MG63 (cell line): ENCODE measurements around the gene PURA. TPM values are rescaled to one million over a fixed set of nuclear protein-coding genes. Genes with fewer than 3 reads are reported as not detected.

Source experiments
- DNase-seq: peaks from one replicate; pipeline ENCODE4 v3.0.0-alpha.2; 2020
- H3K27me3 ChIP-seq: fragments of 250-450 bp; sonication (Bioruptor Pico); 2 replicates; pipeline ENCODE4 v1.5.1; 2020; ENCODE audit warnings: mild to moderate bottlenecking, moderate library complexity
- H3K36me3 ChIP-seq: fragments of 250-450 bp; sonication (Bioruptor Pico); 2 replicates; pipeline ENCODE4 v1.5.1; 2020; ENCODE audit warnings: mild to moderate bottlenecking, moderate library complexity
- H3K4me3 ChIP-seq: fragments of 250-450 bp; sonication (Bioruptor Pico); 2 replicates; pipeline ENCODE4 v1.5.1; 2020; ENCODE audit warnings: mild to moderate bottlenecking, moderate library complexity
- H3K9me3 ChIP-seq: fragments of 250-450 bp; sonication (Bioruptor Pico); 2 replicates; pipeline ENCODE4 v1.5.1; 2020; ENCODE audit warnings: mild to moderate bottlenecking, moderate library complexity
- total RNA-seq: library from RNA; depleted of rRNA; stranded (reverse); fragments of >200 nt; shearing (Covaris generic); gene quantifications from 2 replicates; pipeline ENCODE4 v1.2.3, GENCODE V29; 2014; ENCODE audit warnings: low replicate concordance

PURA gene
- total RNA-seq, 1 experiment from 2014 or later = 6.9 TPM

DNA sequence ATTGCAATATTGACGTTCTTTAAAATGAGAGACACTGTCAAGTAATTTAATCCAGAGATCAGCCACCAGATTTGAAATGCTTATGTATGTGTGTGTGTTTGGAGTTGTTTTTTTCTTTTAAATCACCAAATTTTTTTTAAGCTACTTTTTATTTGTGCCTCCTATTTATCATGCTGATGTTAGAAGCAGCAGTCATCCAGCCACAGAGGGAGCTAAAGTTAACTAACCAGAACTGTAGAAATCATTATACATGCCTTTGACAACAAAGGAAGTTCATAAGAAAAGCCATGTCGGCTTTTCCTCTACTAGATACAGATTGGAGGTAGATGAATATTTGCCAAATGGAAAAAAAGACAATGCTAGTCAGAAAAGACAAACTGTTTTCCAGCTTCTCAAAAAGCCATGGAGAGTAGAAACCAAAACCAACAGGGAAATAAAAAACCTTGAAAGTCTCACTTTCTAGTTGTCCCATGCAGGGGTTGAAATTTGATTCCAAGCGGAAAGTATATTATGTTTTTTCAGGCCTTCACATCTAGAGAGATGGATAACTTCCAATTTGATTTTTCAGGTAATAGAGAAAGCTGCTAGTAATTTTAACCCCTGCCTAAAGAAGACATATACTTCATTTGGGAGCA is 4.5 kb downstream of the PURA start:
- Histone ChIP-seq H3K36me3 (peaks cover 14% of the 10 kb centered on the region; the same call in 1 of the 2 replicates), H3K4me3 (no peak overlapping the region), H3K27me3 (no peaks in the 10 kb centered on the region), H3K9me3 (no peaks in the 10 kb centered on the region)
- DNase-seq = no peak

DNA sequence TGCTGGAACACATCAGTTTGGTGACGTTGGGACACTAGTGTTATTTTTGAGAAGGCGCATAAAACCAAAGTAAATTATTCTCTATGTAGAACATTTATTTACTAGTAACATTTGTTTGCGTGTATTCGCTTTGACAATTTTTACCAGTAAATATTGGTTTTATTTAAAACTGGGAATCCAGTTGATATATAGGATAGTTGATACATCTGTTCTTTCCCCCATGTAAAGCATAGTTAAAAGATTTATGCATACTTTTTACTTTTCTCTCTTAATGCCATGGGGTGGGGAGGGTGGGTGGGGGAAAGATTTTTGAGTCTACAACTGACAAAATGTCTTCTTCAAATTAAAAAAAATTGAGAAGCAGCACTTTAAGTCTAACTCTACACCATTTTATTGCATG is 11.7 kb downstream of the PURA start, which contains the start of gene IGIP:
Gene IGIP, plus strand, starts transcription at position 301 of the 400 bp plus-strand sequence. CDS start 2,540 bp downstream, outside the sequence.
- H3K4me3 ChIP-seq = no peak within 1 kb of the TSS
- H3K27me3 ChIP-seq = no peaks in the 10 kb centered on the region
- H3K9me3 ChIP-seq = no peaks in the 10 kb centered on the region
- DNase-seq = no peak
- H3K36me3 ChIP-seq = no peaks in the 10 kb centered on the region

DNA sequence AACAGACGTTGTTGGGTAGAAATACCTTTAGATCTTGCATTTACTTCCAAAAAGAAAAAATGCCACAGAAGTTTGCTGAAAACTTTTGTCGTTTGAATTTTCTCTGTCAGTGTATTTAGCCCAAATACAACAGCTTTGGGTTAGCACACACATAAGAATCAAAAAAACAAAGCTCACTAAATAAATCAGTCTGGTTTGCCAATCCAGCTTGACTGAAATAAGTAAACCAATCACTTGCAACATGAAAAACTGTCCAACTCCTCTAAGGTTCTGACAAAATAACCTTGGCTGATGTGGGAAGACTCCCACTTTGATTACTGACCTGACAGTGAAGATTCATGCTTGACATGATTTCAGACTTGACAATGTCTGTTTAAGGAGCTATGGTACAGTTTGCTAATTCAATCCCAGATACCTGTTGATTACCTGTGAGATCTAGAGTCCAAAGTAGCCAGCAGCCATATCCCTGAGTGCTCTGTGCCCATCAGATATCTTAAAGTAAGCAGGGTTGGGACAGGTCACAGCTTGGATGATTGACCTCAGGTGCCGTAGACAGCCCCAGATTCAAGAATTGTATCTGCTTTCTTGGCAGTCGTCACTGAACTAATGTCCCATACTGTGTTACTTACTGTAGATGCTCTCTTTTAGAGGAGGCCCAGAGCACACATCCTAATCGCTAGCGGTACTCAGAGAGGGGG is 12.6 kb downstream of the PURA start:
- H3K4me3 ChIP-seq = no peak overlapping the region
- no peaks in the 10 kb centered on the region for H3K36me3 ChIP-seq
- no peak for DNase-seq

DNA sequence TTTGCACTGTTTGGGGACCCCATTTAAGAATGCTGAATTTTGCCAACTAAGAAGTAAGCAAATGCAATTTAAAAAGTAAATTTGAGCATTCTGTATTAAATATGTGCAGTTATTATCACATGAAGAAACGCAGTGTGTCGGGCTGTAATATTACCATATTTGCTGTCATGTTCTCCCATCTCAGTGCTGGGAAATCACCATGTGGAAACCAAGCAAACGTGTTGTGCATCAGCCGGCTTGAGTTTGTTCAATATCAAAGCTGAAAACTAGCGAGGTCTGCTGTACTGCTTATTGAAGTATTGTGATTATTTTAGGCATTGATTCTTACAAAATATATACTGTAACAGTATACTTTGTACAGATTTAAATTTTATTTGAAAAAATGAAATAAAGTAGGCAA is 14.5 kb downstream of the PURA start:
- Histone ChIP-seq H3K36me3 (no peaks in the 10 kb centered on the region), H3K27me3 (no peaks in the 10 kb centered on the region), H3K9me3 (no peaks in the 10 kb centered on the region), H3K4me3 (no peak overlapping the region)
- DNase-seq = no peak

More for the DNA sequence above, 12.6 kb downstream of the PURA start:
- Histone ChIP-seq H3K27me3 (no peaks in the 10 kb centered on the region), H3K9me3 (no peaks in the 10 kb centered on the region)

DNA sequence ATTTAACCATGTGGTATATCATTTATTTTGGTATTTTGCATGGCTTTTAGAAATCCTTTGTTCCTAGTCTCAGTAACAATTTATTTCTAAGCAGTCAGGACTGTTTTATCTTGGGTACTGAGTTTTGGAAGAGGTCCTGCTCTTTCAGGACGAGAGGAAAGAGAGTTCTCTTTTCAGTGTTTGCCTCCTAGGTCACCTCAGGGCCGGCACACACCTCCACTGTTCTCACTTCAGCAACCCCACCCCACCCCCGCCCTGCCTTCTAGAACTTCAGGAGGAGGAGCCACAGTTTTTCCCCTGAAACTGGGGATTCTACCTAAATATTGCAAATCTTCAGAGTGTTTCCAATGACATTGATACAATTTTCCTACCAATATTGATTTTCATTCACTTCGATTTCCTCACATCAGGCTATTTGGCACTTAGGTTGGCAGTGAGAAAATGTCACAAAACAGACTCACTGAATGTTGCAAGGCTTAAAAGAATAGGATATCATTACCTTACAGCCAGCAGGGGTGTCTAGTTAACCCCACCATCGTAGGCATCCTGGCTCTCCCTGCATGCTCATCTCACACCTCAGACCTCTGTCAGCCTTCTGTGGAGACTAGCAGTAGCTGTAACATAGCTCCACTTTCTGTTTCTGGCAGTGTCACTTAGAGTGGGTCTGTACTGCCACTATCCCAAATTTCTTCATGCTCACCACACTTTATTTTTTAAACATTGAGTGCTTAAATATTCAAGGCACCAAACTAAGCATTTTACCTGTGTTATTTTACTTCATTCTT is 17.2 kb downstream of the PURA start:
- Histone ChIP-seq H3K27me3 (no peaks in the 10 kb centered on the region), H3K36me3 (no peaks in the 10 kb centered on the region), H3K9me3 (no peaks in the 10 kb centered on the region), H3K4me3 (no peak overlapping the region)
- no peak for DNase-seq

DNA sequence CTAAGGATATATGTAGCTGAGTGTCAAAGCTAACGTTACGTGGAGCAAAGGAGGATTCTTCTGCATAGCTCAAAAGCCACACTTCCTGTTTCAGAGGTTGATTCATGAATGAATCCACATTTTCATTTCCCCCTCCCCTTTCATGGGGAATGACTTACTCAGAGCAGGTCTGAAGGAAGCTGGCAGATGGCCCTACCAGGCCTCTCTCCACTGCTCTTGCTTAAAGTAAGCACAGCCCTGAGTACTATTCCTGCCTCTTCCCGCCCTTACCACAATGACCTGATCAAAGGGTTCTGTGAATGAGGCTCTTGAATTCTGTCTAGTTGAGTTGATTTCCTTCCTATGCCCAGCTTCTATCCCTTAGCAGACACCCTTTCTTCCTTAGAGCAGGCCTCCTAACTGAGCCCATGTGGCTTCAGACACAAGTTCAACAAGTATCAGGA is 18.1 kb downstream of the PURA start:
- H3K27me3 ChIP-seq = no peaks in the 10 kb centered on the region
- peak; percentile 95 for DNase-seq
- no peak overlapping the region for H3K4me3 ChIP-seq
- no peaks in the 10 kb centered on the region for H3K36me3 ChIP-seq
- no peaks in the 10 kb centered on the region for H3K9me3 ChIP-seq

DNA sequence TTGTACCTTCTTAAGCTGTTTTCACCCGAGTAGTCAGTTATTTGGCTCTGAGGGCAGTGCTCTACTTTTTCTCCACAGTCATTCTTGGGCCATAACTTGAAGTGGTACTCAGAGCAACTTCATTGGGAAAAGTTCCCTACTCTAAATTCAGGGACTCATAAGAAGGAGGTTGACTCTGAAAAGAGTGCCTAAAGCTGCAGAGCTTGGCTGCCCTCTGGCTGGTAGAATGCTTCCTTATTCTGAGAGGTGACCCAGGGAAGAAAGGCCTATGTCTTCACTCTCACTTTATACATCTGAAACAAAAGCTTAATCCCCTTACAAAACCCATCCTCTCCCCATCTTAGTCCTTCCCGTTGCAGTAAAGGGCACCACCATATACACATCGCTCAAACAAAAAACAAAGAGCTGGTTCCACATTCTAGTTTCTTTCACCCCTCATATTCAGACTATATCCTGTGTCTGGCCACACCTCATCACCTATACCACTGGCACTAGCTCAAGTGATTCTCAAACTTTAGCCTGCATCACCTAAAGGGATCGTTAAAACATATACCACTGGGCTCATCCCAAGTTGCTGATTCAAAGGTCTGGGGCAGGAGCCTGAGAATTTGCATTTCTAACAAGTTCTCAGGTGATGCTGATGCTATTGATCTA is 19.7 kb downstream of the PURA start:
- H3K9me3 ChIP-seq = no peaks in the 10 kb centered on the region
- DNase-seq = no peak
- H3K4me3 ChIP-seq = no peak overlapping the region
- H3K27me3 ChIP-seq = no peaks in the 10 kb centered on the region
- H3K36me3 ChIP-seq = no peaks in the 10 kb centered on the region

DNA sequence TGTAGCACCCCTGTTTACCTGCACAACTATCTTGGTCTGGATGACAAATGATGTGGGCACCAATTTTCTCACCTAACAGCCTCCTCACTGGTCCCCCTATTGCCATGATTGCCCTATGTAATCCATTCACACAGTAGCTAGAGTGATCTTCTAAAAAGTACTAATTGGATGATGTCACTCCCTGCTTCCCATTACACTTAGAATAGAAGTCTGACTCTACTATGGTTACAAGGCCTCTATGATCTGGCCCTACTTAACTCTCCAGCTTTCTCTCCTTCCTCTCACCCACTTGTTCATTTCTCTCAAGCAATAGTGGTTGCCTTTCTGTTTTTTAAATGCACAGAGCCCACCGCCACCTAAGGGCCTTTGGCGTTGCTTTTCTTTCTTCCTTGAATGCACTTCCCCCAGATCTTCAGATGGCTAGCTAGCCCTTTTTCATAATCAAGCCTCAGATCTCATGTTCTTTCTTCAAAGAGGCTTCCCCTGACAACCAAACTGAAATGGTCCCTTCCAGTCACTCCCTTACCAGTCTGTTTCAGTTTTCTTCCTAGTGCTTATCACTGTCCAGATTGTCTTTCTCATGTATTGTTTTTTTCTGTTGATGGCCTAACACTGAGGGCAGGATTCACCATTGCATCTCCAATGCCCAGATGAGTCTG is 20.5 kb downstream of the PURA start:
- no peaks in the 10 kb centered on the region for H3K27me3 ChIP-seq
- no peak overlapping the region for H3K4me3 ChIP-seq
- no peaks in the 10 kb centered on the region for H3K36me3 ChIP-seq
- no peaks in the 10 kb centered on the region for H3K9me3 ChIP-seq
- no peak for DNase-seq

DNA sequence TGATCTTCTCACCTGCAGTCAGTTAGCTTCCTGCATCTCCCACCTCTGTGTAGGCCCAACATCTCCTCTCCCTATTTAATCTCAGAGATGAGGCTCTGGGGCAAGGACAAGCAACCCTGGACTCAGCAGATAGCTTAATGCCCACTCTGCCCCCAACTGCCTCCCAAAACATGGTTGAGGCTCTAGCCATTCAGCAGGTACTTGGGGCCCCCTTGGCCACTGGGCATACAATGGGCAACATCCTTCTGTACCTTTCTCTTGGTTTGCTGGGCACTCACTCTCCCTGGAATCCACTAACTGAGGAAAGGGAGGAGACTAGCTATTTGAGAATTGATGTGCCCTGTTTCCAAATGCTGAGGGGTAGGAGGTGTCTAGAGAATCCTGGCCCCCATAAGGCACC is 21.2 kb downstream of the PURA start:
- Histone ChIP-seq H3K4me3 (no peak overlapping the region), H3K36me3 (no peaks in the 10 kb centered on the region), H3K9me3 (no peaks in the 10 kb centered on the region), H3K27me3 (no peaks in the 10 kb centered on the region)
- no peak for DNase-seq

DNA sequence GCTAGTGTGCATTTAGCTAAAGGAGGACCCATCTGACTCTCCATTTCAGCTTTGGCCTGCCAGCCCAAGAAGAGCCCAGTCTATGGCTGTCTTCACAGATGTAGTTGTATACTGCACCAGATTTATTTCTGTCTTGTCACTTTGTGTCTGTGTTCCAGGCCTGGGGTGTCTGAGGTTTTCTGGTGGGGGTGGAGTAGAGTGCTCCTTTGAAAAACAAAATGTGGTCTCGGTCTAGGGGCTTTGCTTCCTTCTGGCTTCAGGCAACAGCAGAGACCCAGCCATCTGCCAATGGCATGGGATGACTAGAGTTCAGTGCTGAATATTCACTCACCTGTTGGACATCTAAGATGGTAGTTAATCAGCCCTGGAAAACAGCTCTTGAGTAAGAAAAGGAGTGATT is 22.7 kb downstream of the PURA start:
- H3K4me3 ChIP-seq = no peak overlapping the region
- no peak for DNase-seq

DNA sequence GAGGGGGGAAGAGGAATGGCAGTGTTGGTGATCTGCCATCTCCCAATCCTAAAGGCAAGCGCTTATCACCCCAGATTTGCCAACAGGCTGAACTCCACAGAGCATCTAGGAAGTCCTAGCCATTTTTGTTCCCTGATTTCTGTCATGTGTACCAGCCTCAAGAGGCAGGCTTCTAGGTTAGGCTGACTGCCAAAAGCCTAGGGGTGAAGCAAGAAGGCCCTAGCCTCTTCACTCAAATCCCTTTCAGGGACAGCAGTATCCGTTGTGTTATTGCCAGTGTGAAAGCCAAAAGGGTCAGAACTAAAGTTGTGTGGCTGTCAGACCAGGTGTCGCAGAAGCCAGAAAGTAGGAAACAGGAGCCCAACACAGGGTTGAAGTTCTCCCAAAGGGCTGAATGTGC is 26.5 kb downstream of the PURA start:
- H3K9me3 ChIP-seq = no peaks in the 10 kb centered on the region
- no peak for DNase-seq
- H3K4me3 ChIP-seq = no peak overlapping the region
- no peaks in the 10 kb centered on the region for H3K27me3 ChIP-seq
- H3K36me3 ChIP-seq = no peaks in the 10 kb centered on the region

More for the DNA sequence above, 22.7 kb downstream of the PURA start:
- Histone ChIP-seq H3K9me3 (no peaks in the 10 kb centered on the region), H3K27me3 (no peaks in the 10 kb centered on the region), H3K36me3 (no peaks in the 10 kb centered on the region)

DNA sequence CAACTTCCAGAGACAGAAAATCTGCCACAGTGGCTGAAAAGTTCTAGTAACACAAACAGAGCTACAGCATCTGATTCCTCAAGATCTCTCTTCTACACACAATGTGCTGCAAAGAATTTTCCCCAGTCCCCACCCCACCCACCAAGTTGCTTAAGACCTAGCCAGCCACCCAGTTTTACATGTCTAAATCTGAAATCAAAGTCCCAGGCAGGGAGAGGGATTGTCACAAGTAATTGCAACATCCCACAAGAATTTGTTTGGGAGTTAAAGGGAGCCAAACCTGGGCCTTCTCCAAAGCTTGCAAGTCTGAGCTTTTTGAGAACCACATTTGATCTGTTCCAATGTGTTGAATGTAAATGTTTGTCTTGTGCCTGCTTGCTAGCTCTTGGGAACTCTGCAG is 27.3 kb downstream of the PURA start:
- DNase-seq = no peak

DNA sequence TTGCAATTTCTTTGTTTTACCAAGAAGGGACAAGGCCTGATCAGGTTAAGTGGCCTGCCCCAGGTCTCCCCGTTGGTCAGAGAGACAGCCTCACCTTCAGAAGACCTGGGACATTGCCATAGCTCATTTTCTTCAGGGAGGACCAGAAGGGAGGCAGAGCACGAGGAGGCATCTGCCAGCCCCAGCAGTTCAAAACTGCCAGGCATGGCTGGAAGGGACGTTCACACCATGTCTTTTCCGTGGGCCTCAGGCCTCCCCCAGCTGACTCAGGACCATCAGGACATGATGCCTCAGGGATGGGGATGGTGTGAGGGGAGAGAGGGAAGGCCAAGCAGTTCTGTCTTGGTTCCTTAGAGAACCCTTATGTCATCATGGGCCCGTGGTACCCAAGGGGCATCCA is 28.3 kb downstream of the PURA start:
- H3K9me3 ChIP-seq = no peaks in the 10 kb centered on the region
- H3K36me3 ChIP-seq = no peaks in the 10 kb centered on the region
- H3K27me3 ChIP-seq = no peaks in the 10 kb centered on the region
- no peak overlapping the region for H3K4me3 ChIP-seq
- DNase-seq = no peak

More for the DNA sequence above, 27.3 kb downstream of the PURA start:
- H3K4me3 ChIP-seq = no peak overlapping the region
- no peaks in the 10 kb centered on the region for H3K36me3 ChIP-seq
- no peaks in the 10 kb centered on the region for H3K27me3 ChIP-seq
- no peaks in the 10 kb centered on the region for H3K9me3 ChIP-seq

DNA sequence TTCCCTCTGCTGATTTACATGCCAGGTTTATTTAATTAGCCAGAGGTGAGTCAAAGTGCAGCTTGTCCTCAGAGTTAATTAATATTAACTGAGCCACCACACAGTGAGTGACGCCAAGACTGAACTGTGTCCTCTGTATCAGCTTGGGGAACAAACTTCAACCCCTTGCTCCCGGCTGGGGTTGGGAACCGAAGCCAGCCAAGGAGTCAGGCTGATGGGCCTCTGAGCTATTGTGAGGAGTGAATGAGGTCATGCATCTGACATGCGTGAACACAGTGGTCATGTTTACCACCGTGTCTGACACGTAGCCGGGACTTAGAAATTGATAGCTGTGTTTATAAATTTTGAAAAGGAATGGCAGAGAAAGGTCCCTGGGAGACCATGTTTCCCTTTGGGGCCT is 28.9 kb downstream of the PURA start:
- Histone ChIP-seq H3K9me3 (no peaks in the 10 kb centered on the region), H3K27me3 (no peaks in the 10 kb centered on the region), H3K36me3 (no peaks in the 10 kb centered on the region), H3K4me3 (no peak overlapping the region)
- no peak for DNase-seq

DNA sequence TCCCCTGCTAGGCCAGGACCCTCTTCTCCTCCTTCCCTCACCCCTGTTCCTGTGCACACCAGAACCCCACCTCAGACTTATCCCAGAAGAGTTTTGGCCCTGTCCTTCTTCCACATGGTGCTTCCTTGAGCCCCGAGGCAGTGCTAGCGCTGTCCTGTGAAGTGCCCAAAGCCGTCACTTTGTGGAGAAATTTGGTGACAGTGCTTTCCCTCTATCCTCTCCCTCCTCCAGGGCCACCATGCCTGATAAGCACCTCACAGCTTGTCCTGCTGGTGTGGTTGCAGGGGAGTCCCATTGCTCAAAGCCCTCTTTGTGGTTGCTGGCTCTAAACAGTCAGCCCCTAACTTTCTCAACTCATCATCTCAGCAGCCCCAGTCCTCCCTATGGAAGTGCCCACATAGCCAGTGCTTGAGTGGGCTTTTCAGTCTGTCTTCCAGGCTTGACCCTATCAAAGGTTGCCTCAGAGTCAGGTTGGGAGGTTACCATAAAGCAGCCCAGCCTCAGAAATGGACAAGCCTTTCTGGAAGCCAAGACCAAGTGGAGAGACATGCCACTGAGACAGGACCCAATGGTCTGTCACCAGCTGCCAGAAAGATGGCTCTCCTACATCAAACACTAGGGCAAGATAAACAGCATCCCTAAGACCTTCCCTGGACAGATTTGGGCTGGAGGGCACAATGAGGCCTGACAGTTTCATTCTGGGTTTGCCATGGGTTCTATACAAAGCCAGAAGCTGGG is 29.8 kb downstream of the PURA start:
- DNase-seq = no peak
- no peaks in the 10 kb centered on the region for H3K27me3 ChIP-seq
- no peaks in the 10 kb centered on the region for H3K9me3 ChIP-seq
- H3K36me3 ChIP-seq = no peaks in the 10 kb centered on the region
- H3K4me3 ChIP-seq = no peak overlapping the region

DNA sequence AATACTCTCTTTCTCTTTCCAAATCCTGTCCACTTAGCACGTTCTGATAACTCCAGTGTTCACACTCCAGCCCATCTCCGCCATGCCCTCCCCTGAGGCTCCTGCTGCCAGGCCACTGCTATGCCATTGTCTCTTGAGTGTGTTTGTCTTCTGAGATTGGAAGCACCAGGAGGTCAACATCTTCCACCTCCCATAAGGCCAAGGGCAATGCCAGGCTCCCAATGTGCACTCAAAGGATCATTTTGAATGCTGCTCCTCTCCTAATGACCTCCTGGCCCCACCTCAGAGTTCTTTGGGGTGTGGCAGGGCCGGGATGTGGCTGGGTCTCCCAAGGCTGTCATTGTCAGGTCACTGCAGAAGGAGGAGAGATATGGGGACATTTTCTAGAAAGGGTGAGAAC is 31.3 kb downstream of the PURA start:
- Histone ChIP-seq H3K9me3 (no peaks in the 10 kb centered on the region), H3K36me3 (no peaks in the 10 kb centered on the region), H3K4me3 (no peak overlapping the region), H3K27me3 (no peaks in the 10 kb centered on the region)
- DNase-seq = no peak
